Karpas-422 (cell line): ENCODE data around the gene UPK3A. TPM values are rescaled to one million over a fixed set of nuclear protein-coding genes. Genes with fewer than 3 reads are reported as not detected.

Experiments used
- DNase-seq: peaks from one replicate; pipeline ENCODE4 v3.0.0-alpha.2; 2015
- H2AFZ ChIP-seq: fragments of 200-600 bp; sonication (generic); 2 replicates; pipeline ENCODE4 v1.6.1; 2014; ENCODE audit warnings: antibody characterized with exemption, low read length, mixed read lengths
- H3K27ac ChIP-seq: fragments of 200-600 bp; sonication (generic); 2 replicates; pipeline ENCODE4 v1.5.1; 2014; ENCODE audit warnings: mild to moderate bottlenecking, low read length, moderate library complexity
- H3K27me3 ChIP-seq: fragments of 200-600 bp; sonication (generic); 2 replicates; pipeline ENCODE4 v1.6.1; 2014; ENCODE audit warnings: low read length, mixed read lengths
- H3K36me3 ChIP-seq: fragments of 200-600 bp; sonication (generic); 2 replicates; pipeline ENCODE4 v1.6.1; 2014; ENCODE audit warnings: low read length, mixed read lengths; ENCODE audit not compliant: insufficient read depth
- H3K4me1 ChIP-seq: fragments of 200-600 bp; sonication (generic); 2 replicates; pipeline ENCODE4 v1.6.1; 2014; ENCODE audit warnings: mild to moderate bottlenecking, low read length, mixed read lengths
- H3K4me2 ChIP-seq: fragments of 200-600 bp; sonication (generic); 2 replicates; pipeline ENCODE4 v1.6.1; 2014; ENCODE audit warnings: low read length, low read depth, mild to moderate bottlenecking; ENCODE audit not compliant: poor library complexity, severe bottlenecking
- H3K4me3 ChIP-seq: fragments of 200-600 bp; sonication (generic); 2 replicates; pipeline ENCODE4 v1.5.1; 2014; ENCODE audit warnings: mild to moderate bottlenecking, antibody characterized with exemption, low read length, mixed read lengths
- H3K79me2 ChIP-seq: fragments of 200-600 bp; sonication (generic); 2 replicates; pipeline ENCODE4 v1.6.1; 2014; ENCODE audit warnings: mild to moderate bottlenecking, low read length, mixed read lengths
- H3K9ac ChIP-seq: fragments of 200-600 bp; sonication (generic); 2 replicates; pipeline ENCODE4 v1.6.0; 2014; ENCODE audit warnings: low read length
- H3K9me2 ChIP-seq: fragments of 200-600 bp; sonication (generic), shearing (Covaris generic); replicated peaks from 2 replicates; pipeline ENCODE4 v1.6.0; 2014; ENCODE audit warnings: mild to moderate bottlenecking, low read length, moderate library complexity; ENCODE audit not compliant: insufficient read depth
- H3K9me3 ChIP-seq: fragments of 300-700, 200-600 bp; sonication (generic); 2 replicates; pipeline ENCODE4 v1.6.1; 2014; ENCODE audit warnings: low read length, mixed read lengths
- H4K20me1 ChIP-seq: fragments of 200-600 bp; sonication (generic); 2 replicates; pipeline ENCODE4 v1.6.1; 2014; ENCODE audit warnings: mild to moderate bottlenecking, antibody characterized with exemption, low read length, low read depth; ENCODE audit not compliant: insufficient read depth
- total RNA-seq: library from RNA; depleted of rRNA; stranded (reverse); fragments of >200 nt; shearing (Covaris generic); gene quantifications from 2 replicates; pipeline ENCODE4 v1.2.3, GENCODE V29; 2014; ENCODE audit warnings: low replicate concordance; rRNA removed

UPK3A gene
- not detected in 2 replicates for total RNA-seq

DNA sequence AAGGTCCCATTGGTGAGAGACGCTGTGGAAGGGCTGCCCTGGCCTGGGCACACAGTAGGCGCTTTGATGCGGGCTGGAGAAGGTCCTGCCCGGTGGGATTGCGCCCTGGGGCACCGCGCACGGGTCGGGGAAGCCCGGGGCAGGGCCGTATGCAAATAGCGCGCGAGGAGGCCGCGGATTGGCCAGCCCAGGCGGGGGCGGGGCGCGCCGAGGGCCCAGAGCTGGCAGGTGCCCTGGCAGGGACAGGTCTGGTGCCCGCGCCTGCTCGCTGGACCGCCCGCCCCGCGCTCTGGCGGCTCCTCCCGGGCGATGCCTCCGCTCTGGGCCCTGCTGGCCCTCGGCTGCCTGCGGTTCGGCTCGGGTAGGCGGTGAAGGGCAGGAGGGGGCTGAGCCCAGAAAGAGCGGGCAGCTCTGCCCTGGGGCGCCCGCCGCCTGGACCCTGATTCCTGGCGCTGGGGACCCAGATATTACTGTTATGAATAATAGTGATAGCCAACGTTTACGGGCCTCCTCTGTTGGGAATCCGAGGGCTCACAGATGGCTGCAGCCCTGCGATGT, at the start of gene UPK3A:
UPK3A (plus strand) TSS at position 245 of the 558 bp plus-strand sequence; CDS start at position 310, 65 bp downstream.
- H3K4me1 ChIP-seq, result peaks cover 10% of the 10 kb centered on the region
- no peak within 1 kb of the TSS for H3K27ac ChIP-seq
- no peaks in the 10 kb centered on the region for H3K79me2 ChIP-seq
- H3K9me2 ChIP-seq, result no peaks in the 10 kb centered on the region
- H3K4me2 ChIP-seq, result peak within 1 kb of the TSS; percentile 15
- H2AFZ ChIP-seq, result no peak within 1 kb of the TSS
- no peaks in the 10 kb centered on the region for H3K9me3 ChIP-seq
- no peaks in the 10 kb centered on the region for H3K27me3 ChIP-seq
- H4K20me1 ChIP-seq, result no peaks in the 10 kb centered on the region
- no peak within 1 kb of the TSS for H3K4me3 ChIP-seq
- peak; percentile 74 for DNase-seq
- no peaks in the 10 kb centered on the region for H3K36me3 ChIP-seq
- H3K9ac ChIP-seq, result no peak within 1 kb of the TSS

DNA sequence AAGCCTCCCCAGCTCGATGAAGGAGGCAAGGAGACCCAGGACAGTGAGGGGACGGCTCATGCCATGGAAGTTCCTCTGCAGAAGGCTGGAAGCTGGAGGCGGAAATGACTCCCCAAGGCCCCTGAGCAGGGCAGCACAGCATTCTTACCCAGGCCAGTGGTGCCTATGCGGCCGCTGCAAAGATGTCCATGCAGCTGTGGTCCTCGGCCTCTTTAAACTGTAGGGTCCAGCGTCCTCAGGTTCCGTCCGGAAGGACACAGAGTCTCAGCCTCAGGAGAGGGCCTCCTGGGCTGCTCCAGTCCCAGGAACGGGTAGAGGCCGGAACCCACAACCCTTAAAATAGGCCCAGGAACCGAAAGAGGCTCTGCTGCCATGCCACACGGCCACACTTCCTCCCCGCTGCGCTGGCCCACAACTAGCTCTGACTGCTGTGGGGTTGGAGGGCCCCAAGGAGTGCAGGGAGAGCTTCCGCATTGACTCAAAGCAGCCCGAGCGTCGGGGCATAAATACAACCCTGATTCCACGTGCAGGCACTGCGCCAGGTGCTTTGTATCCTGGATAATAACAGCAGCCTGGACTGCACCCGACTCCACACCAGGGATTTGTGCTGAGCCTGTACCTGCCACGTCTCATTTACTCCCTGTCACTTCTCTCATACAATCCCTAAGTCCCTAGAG, 49.5 kb upstream of the UPK3A start:
- Histone ChIP-seq H3K27me3 (no peaks in the 10 kb centered on the region), H4K20me1 (peaks cover 15% of the 10 kb centered on the region; the same call in 1 of the 2 replicates), H3K79me2 (peaks cover 32% of the 10 kb centered on the region), H3K4me3 (peak overlapping the region; percentile 53), H3K9me2 (no peaks in the 10 kb centered on the region), H3K4me1 (peaks cover 46% of the 10 kb centered on the region), H3K36me3 (no peaks in the 10 kb centered on the region), H2AFZ (no peak overlapping the region), H3K4me2 (peak overlapping the region; percentile 50), H3K9ac (peak overlapping the region; percentile 64), H3K27ac (peak overlapping the region; percentile 72), H3K9me3 (no peaks in the 10 kb centered on the region)
- DNase-seq, result peak; percentile 87

DNA sequence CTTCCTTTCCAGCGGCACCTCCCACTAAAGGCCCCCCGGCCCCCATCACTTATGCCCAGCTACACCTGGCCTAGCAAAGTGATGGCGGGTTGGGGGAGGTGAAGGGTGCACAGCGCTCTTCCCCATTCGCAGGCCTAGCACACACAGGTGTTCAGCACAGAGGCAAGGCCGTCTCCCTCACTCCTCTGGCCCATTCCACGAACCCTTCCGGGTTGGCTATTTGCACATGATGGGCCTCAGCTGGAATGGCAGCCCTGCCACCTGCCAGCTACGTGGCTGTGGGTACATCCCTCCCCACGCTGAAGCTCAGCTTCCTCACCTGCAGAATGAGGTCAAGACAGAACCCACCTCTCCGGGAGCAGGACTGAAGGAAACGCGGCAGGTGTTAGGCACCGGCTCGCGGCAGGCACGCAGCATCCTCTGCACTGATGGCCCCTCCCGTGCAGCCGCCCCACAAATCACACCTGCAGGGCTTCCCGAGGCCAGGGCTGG, 48.9 kb upstream of the UPK3A start:
- no peaks in the 10 kb centered on the region for H3K9me3 ChIP-seq
- H3K9me2 ChIP-seq, result no peaks in the 10 kb centered on the region
- peak overlapping the region; percentile 53; the same call in 1 of the 2 replicates for H3K4me3 ChIP-seq
- no peaks in the 10 kb centered on the region for H3K27me3 ChIP-seq
- peaks cover 32% of the 10 kb centered on the region for H3K79me2 ChIP-seq
- peak overlapping the region; percentile 64 for H3K9ac ChIP-seq
- H2AFZ ChIP-seq, result no peak overlapping the region
- H4K20me1 ChIP-seq, result peaks cover 15% of the 10 kb centered on the region; the same call in 1 of the 2 replicates
- H3K27ac ChIP-seq, result peak overlapping the region; percentile 72
- peak; percentile 56 for DNase-seq
- peaks cover 48% of the 10 kb centered on the region for H3K4me1 ChIP-seq
- H3K4me2 ChIP-seq, result peak overlapping the region; percentile 50
- H3K36me3 ChIP-seq, result no peaks in the 10 kb centered on the region

DNA sequence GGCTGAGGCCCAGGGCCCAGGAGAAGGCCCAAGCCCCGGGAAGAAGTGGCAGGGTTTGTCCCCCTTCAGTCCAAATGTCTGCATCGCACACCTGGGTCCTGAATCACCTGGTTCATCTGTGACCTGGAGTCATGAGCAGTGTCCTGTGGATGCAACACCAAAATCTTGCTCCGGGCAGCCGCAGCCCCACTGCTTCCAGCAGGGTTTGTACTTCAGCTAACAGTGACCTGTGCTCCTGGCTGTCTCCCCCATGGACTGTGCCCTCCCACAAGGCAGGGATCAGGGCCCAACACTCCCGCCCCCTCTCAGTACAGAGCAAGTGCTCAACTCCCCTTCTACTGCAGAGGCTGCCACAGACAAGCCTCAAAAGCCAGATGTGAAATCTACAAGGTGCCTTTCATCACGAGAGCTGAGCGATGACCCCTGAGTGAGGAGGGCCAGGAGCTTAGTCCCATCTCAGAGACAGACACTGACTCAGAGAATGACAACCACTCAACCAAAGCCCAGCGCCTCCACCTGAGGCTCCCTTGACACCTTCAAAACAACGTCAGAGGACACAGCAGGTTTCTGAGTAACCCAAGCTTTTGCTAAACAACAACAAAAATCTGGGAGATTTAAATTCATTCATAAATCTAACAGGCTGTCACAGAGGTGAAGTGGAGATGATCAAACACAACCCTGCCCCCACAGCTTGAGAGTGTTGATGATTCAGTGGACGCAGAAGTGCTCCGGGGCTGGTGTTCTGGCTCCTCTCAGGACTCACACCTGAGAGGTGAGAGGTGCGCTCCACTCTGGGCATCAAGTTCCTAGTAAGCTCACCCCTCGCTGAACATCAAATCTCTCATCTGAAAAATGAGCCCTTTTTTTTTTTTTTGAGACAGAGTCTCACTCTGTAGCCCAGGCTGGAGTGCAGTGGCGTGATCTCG, 47.4 kb upstream of the UPK3A start:
- Histone ChIP-seq H3K79me2 (peaks cover 29% of the 10 kb centered on the region), H2AFZ (no peak overlapping the region), H3K4me2 (no peak overlapping the region), H3K27me3 (no peaks in the 10 kb centered on the region), H3K36me3 (no peaks in the 10 kb centered on the region), H3K9ac (no peak overlapping the region), H3K9me3 (no peaks in the 10 kb centered on the region), H3K27ac (no peak overlapping the region), H4K20me1 (peaks cover 11% of the 10 kb centered on the region; the same call in 1 of the 2 replicates), H3K4me3 (no peak overlapping the region), H3K4me1 (peaks cover 54% of the 10 kb centered on the region), H3K9me2 (no peaks in the 10 kb centered on the region)
- no peak for DNase-seq

DNA sequence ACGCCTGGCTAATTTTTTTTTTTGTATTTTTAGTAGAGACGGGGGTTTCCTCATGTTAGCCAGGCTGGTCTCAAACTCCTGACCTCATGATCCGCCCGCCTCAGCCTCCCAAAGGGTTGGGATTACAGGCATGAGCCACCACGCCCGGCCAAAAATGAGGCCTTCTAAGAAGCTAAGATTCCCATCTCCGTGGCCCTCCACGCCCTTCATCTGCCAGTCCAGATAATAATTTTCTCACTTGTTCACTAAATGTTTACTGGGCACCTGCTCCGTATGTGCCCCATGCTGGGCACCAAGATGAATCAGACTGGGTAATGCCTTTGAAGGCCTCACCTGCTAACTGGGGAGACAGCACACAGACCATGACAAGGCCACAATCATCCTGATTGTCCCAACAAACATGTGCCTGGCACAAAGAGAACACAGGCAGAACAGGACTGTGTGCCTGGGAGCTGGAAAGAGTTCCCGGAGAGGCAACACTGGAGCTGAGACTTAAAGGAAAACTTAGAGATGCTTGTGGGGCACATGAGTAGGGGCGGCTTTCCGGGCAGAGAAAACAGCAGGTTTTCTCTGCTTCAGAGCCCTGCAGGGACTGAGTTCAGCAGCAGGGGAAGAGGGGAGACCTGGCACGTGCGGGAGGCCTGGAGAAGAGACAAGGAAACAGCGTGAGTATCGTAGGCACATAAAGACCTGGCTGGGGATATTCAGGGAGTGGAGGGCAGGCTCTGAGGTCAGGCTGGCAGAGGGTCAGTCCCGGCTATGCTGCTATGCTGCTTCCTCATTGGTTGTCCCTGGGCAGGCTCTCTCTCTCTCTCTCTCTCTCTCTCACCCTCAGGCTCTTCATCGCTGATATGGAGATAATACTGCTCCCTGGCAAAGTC, 46.4 kb upstream of the UPK3A start:
- H3K4me2 ChIP-seq, result no peak overlapping the region
- H2AFZ ChIP-seq, result no peak overlapping the region
- H3K27me3 ChIP-seq, result no peaks in the 10 kb centered on the region
- H3K36me3 ChIP-seq, result no peaks in the 10 kb centered on the region
- H3K9ac ChIP-seq, result no peak overlapping the region
- H3K9me3 ChIP-seq, result no peaks in the 10 kb centered on the region
- peaks cover 54% of the 10 kb centered on the region for H3K4me1 ChIP-seq
- H4K20me1 ChIP-seq, result peaks cover 11% of the 10 kb centered on the region; the same call in 1 of the 2 replicates
- no peak overlapping the region for H3K27ac ChIP-seq
- no peak for DNase-seq
- H3K79me2 ChIP-seq, result peaks cover 29% of the 10 kb centered on the region
- H3K9me2 ChIP-seq, result no peaks in the 10 kb centered on the region
- no peak overlapping the region for H3K4me3 ChIP-seq

DNA sequence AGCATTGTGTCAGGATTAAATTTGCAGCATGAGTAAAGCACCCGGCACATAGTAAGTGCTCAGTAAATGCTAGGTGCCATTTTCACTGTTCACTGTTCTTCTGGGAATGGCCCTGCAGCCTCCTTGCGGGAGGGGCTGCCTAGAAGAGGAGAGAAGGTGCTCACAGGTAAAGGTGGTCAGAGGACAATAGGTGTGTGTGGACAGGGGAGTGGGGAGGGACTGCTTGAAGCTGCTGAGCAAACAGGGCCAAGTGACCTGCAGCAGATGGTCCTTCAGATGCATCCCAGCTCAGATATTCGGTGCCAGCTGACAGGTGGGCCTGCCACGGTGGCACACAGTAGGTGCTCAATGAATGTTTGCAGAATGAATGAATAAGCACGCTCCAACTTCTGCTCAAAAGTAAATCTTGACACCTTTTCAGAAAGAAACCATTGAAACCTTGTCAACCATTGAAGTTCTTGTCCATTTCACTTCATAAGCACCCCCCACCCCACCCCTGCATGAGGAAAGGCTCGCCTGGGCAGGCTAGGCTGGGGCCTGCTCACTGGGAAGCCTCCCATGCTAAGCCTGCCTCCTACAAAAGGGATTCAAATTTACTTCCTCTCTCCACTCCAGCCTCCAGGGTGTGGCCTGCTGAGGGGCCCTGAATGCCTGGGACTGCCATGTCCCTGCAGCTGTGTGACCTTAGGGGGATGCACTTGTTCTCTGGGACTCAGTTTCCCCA, 45.6 kb upstream of the UPK3A start:
- Histone ChIP-seq H3K9ac (peak overlapping the region; percentile 79), H3K9me2 (no peaks in the 10 kb centered on the region), H2AFZ (no peak overlapping the region), H3K4me1 (peaks cover 54% of the 10 kb centered on the region), H4K20me1 (peaks cover 11% of the 10 kb centered on the region; the same call in 1 of the 2 replicates), H3K79me2 (peaks cover 24% of the 10 kb centered on the region), H3K27me3 (no peaks in the 10 kb centered on the region), H3K9me3 (no peaks in the 10 kb centered on the region), H3K36me3 (no peaks in the 10 kb centered on the region), H3K4me3 (peak overlapping the region; percentile 88), H3K4me2 (peak overlapping the region; percentile 95), H3K27ac (no peak overlapping the region)
- peak; percentile 48 for DNase-seq

DNA sequence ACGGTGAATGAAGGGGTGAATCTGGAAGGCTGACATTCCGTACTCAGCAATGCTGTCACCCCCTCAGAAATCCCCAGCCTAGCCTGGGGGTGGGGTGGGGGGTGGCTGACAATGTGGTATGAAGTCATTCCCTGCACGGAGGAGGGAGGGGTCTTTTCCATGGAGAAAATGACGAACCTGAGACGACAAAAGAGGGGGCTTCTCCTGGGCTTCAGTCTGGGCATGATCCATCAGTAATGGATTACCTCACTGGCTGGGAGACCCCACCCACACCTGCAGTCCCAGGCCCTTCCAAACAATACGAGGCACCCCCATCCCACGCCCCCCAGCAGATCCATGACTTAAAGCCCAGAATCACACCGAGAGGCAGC, 45.1 kb upstream of the UPK3A start:
- Histone ChIP-seq H3K9ac (peak overlapping the region; percentile 79), H3K4me3 (peak overlapping the region; percentile 88), H3K27me3 (no peaks in the 10 kb centered on the region), H2AFZ (no peak overlapping the region), H3K27ac (no peak overlapping the region), H3K9me3 (no peaks in the 10 kb centered on the region), H3K36me3 (no peaks in the 10 kb centered on the region), H4K20me1 (peaks cover 11% of the 10 kb centered on the region; the same call in 1 of the 2 replicates), H3K9me2 (no peaks in the 10 kb centered on the region), H3K79me2 (peaks cover 18% of the 10 kb centered on the region), H3K4me2 (peak overlapping the region; percentile 95), H3K4me1 (peaks cover 51% of the 10 kb centered on the region)
- DNase-seq, result no peak
